ENCODE data around the gene ITIH3. TPM values are rescaled to one million over a fixed set of nuclear protein-coding genes. Genes with fewer than 3 reads are reported as not detected.

ITIH3 gene
- total and polyA plus RNA-seq, 9 donors, result 0.35 to 2.9 (median 1.2) TPM

- no peak overlapping the region for H3K4me3 ChIP-seq (ENCODE audit: low read length)
- peaks cover 46% of the 10 kb centered on the region for H3K36me3 ChIP-seq (ENCODE audit: control insufficient read depth, insufficient read depth, low read length)
- no peaks in the 10 kb centered on the region for H3K9me3 ChIP-seq (replicated peaks; ENCODE audit: control insufficient read depth, low read depth, low read length)
- WGBS (ENCODE audit: insufficient coverage), result 91% methylated on average over 12 of the region's 15 CpGs
- H3K27ac ChIP-seq (ENCODE audit: low read length), result no peak overlapping the region
- peaks cover 26% of the 10 kb centered on the region for H3K4me1 ChIP-seq (ENCODE audit: control insufficient read depth, insufficient read depth, low read length)
- no peaks in the 10 kb centered on the region for H3K27me3 ChIP-seq (ENCODE audit: control insufficient read depth, insufficient read depth, low read length)
- DNase-seq, result no peak
These were observed 55.1 kb downstream of the ITIH3 start for GRCh38 chr3:52849656-52850055.

- peak; percentile 37 for DNase-seq
- H3K27ac ChIP-seq (ENCODE audit: low read length), result no peak overlapping the region
- peaks cover 45% of the 10 kb centered on the region for H3K36me3 ChIP-seq (ENCODE audit: control insufficient read depth, insufficient read depth, low read length)
- H3K4me1 ChIP-seq (ENCODE audit: control insufficient read depth, insufficient read depth, low read length), result peaks cover 12% of the 10 kb centered on the region
- no peaks in the 10 kb centered on the region for H3K9me3 ChIP-seq (replicated peaks; ENCODE audit: control insufficient read depth, low read depth, low read length)
- no peak overlapping the region for H3K4me3 ChIP-seq (ENCODE audit: low read length)
- H3K27me3 ChIP-seq (ENCODE audit: control insufficient read depth, insufficient read depth, low read length), result no peaks in the 10 kb centered on the region
- 100% methylated on average over 1 of the region's 3 CpGs for WGBS (ENCODE audit: insufficient coverage)
These were observed 56.8 kb downstream of the ITIH3 start for GRCh38 chr3:52851348-52851747.

GRCh38 chr3:52852419-52852818 lies 57.8 kb downstream of the ITIH3 start:
- no peak for DNase-seq
- peaks cover 42% of the 10 kb centered on the region for H3K36me3 ChIP-seq (ENCODE audit: control insufficient read depth, insufficient read depth, low read length)
- no peaks in the 10 kb centered on the region for H3K9me3 ChIP-seq (replicated peaks; ENCODE audit: control insufficient read depth, low read depth, low read length)
- H3K27me3 ChIP-seq (ENCODE audit: control insufficient read depth, insufficient read depth, low read length), result no peaks in the 10 kb centered on the region
- 86% methylated on average over 2 of the region's 2 CpGs for WGBS (ENCODE audit: insufficient coverage)
- H3K27ac ChIP-seq (ENCODE audit: low read length), result no peak overlapping the region
- no peak overlapping the region for H3K4me3 ChIP-seq (ENCODE audit: low read length)
- H3K4me1 ChIP-seq (ENCODE audit: control insufficient read depth, insufficient read depth, low read length), result peaks cover 8% of the 10 kb centered on the region

GRCh38 chr3:52854013-52854412 lies 59.4 kb downstream of the ITIH3 start:
- H3K27me3 ChIP-seq (ENCODE audit: control insufficient read depth, insufficient read depth, low read length), result no peaks in the 10 kb centered on the region
- no peak overlapping the region for H3K27ac ChIP-seq (ENCODE audit: low read length)
- H3K36me3 ChIP-seq (ENCODE audit: control insufficient read depth, insufficient read depth, low read length), result peaks cover 27% of the 10 kb centered on the region
- H3K4me3 ChIP-seq (ENCODE audit: low read length), result no peak overlapping the region
- no peak for DNase-seq
- WGBS (ENCODE audit: insufficient coverage), result no CpG with 5 or more reads among the region's 2 CpGs
- H3K4me1 ChIP-seq (ENCODE audit: control insufficient read depth, insufficient read depth, low read length), result peaks cover 2% of the 10 kb centered on the region
- H3K9me3 ChIP-seq (replicated peaks; ENCODE audit: control insufficient read depth, low read depth, low read length), result no peaks in the 10 kb centered on the region

- 75% methylated on average over 2 of the region's 5 CpGs for WGBS (ENCODE audit: insufficient coverage)
- Histone ChIP-seq H3K36me3 (ENCODE audit: control insufficient read depth, insufficient read depth, low read length) (peaks cover 12% of the 10 kb centered on the region), H3K9me3 (replicated peaks; ENCODE audit: control insufficient read depth, low read depth, low read length) (no peaks in the 10 kb centered on the region), H3K27ac (ENCODE audit: low read length) (no peak overlapping the region), H3K4me3 (ENCODE audit: low read length) (no peak overlapping the region), H3K27me3 (ENCODE audit: control insufficient read depth, insufficient read depth, low read length) (no peaks in the 10 kb centered on the region), H3K4me1 (ENCODE audit: control insufficient read depth, insufficient read depth, low read length) (no peaks in the 10 kb centered on the region)
- DNase-seq, result no peak
These were observed 62.1 kb downstream of the ITIH3 start for GRCh38 chr3:52856666-52857065.

- H3K27ac ChIP-seq (ENCODE audit: low read length), result no peak overlapping the region
- no peak for DNase-seq
- 78% methylated on average over 1 of the region's 3 CpGs for WGBS (ENCODE audit: insufficient coverage)
These were observed 62.5 kb downstream of the ITIH3 start for GRCh38 chr3:52857133-52857532.

GRCh38 chr3:52857864-52858263 lies 63.3 kb downstream of the ITIH3 start:
- DNase-seq, result no peak
- WGBS (ENCODE audit: insufficient coverage), result 85% methylated on average over 4 of the region's 5 CpGs
- no peak overlapping the region for H3K27ac ChIP-seq (ENCODE audit: low read length)
- H3K27me3 ChIP-seq (ENCODE audit: control insufficient read depth, insufficient read depth, low read length), result no peaks in the 10 kb centered on the region
- no peaks in the 10 kb centered on the region for H3K4me1 ChIP-seq (ENCODE audit: control insufficient read depth, insufficient read depth, low read length)
- H3K9me3 ChIP-seq (replicated peaks; ENCODE audit: control insufficient read depth, low read depth, low read length), result no peaks in the 10 kb centered on the region
- H3K36me3 ChIP-seq (ENCODE audit: control insufficient read depth, insufficient read depth, low read length), result peaks cover 5% of the 10 kb centered on the region
- H3K4me3 ChIP-seq (ENCODE audit: low read length), result no peak overlapping the region

More at GRCh38 chr3:52857133-52857532, 62.5 kb downstream of the ITIH3 start:
- Histone ChIP-seq H3K36me3 (ENCODE audit: control insufficient read depth, insufficient read depth, low read length) (peaks cover 8% of the 10 kb centered on the region), H3K9me3 (replicated peaks; ENCODE audit: control insufficient read depth, low read depth, low read length) (no peaks in the 10 kb centered on the region), H3K4me3 (ENCODE audit: low read length) (no peak overlapping the region), H3K27me3 (ENCODE audit: control insufficient read depth, insufficient read depth, low read length) (no peaks in the 10 kb centered on the region), H3K4me1 (ENCODE audit: control insufficient read depth, insufficient read depth, low read length) (no peaks in the 10 kb centered on the region)

Other genes starting within 250 kb of the ITIH3 start
- 53.1 TPM for gene PBRM1, start 108.9 kb upstream of the ITIH3 start, total RNA-seq
- gene PBRM1, start 108.9 kb upstream of the ITIH3 start, polyA plus RNA-seq (ENCODE audit: insufficient read depth in 1 of 8, insufficient read length in 8 of 8, low replicate concordance in 1 of 8), result 10 to 100 TPM; 26.1 to 52.8 (median 45.8) TPM
- 88.7 TPM for gene GNL3, start 108.8 kb upstream of the ITIH3 start, total RNA-seq
- 100 to 1,000 TPM in 1 of 8 donors, 10 to 100 TPM in 7; 72.8 to 103 (median 86.7) TPM for gene GNL3, start 108.8 kb upstream of the ITIH3 start, polyA plus RNA-seq (ENCODE audit: insufficient read depth in 1 of 8, insufficient read length in 8 of 8, low replicate concordance in 1 of 8)
- 87.7 TPM for gene GLT8D1, start 89.0 kb upstream of the ITIH3 start, total RNA-seq
- 100 to 1,000 TPM in 1 of 8 donors, 10 to 100 TPM in 7; 63.7 to 101 (median 79.0) TPM for gene GLT8D1, start 89.0 kb upstream of the ITIH3 start, polyA plus RNA-seq (ENCODE audit: insufficient read depth in 1 of 8, insufficient read length in 8 of 8, low replicate concordance in 1 of 8)
- 45.4 TPM for gene SPCS1, start 88.7 kb upstream of the ITIH3 start, total RNA-seq
- gene SPCS1, start 88.7 kb upstream of the ITIH3 start, polyA plus RNA-seq (ENCODE audit: insufficient read depth in 1 of 8, insufficient read length in 8 of 8, low replicate concordance in 1 of 8), result 10 to 100 TPM; 84.4 to 97.1 (median 87.3) TPM
- 14.9 TPM for gene NEK4, start 23.9 kb upstream of the ITIH3 start, total RNA-seq
- 10 to 100 TPM in 5 of 8 donors, 1 to 10 TPM in 3; 8.4 to 14.2 (median 10.3) TPM for gene NEK4, start 23.9 kb upstream of the ITIH3 start, polyA plus RNA-seq (ENCODE audit: insufficient read depth in 1 of 8, insufficient read length in 8 of 8, low replicate concordance in 1 of 8)
- 0.22 TPM for gene ITIH1, start 17.2 kb upstream of the ITIH3 start, total RNA-seq
- gene ITIH1, start 17.2 kb upstream of the ITIH3 start, polyA plus RNA-seq (ENCODE audit: insufficient read depth in 1 of 8, insufficient read length in 8 of 8, low replicate concordance in 1 of 8), result 1 to 10 TPM in 2 of 8 donors, not detected in 6; 1.5 to 3.3 TPM
- gene ITIH4, start 35.9 kb downstream of the ITIH3 start, total RNA-seq, result 17.7 TPM
- 10 to 100 TPM in 7 of 8 donors, 1 to 10 TPM in 1; 7.9 to 37.5 (median 22.3) TPM for gene ITIH4, start 35.9 kb downstream of the ITIH3 start, polyA plus RNA-seq (ENCODE audit: insufficient read depth in 1 of 8, insufficient read length in 8 of 8, low replicate concordance in 1 of 8)
- gene MUSTN1, start 40.2 kb downstream of the ITIH3 start, total RNA-seq, result 165 TPM
- 100 to 1,000 TPM in 6 of 8 donors, 10 to 100 TPM in 2; 93.5 to 168 (median 116) TPM for gene MUSTN1, start 40.2 kb downstream of the ITIH3 start, polyA plus RNA-seq (ENCODE audit: insufficient read depth in 1 of 8, insufficient read length in 8 of 8, low replicate concordance in 1 of 8)
- 6.0 TPM for gene STIMATE, start 102.8 kb downstream of the ITIH3 start, total RNA-seq
- 1 to 10 TPM; 6.4 to 10.0 (median 8.0) TPM for gene STIMATE, start 102.8 kb downstream of the ITIH3 start, polyA plus RNA-seq (ENCODE audit: insufficient read depth in 1 of 8, insufficient read length in 8 of 8, low replicate concordance in 1 of 8)